D341Med (cell line): ENCODE measurements around the gene ANKRD1.

Source experiments
- DNase-seq: peaks from one replicate; pipeline ENCODE4 v3.0.0; 2012; ENCODE audit warnings: low spot score

The ANKRD1 gene

DNA sequence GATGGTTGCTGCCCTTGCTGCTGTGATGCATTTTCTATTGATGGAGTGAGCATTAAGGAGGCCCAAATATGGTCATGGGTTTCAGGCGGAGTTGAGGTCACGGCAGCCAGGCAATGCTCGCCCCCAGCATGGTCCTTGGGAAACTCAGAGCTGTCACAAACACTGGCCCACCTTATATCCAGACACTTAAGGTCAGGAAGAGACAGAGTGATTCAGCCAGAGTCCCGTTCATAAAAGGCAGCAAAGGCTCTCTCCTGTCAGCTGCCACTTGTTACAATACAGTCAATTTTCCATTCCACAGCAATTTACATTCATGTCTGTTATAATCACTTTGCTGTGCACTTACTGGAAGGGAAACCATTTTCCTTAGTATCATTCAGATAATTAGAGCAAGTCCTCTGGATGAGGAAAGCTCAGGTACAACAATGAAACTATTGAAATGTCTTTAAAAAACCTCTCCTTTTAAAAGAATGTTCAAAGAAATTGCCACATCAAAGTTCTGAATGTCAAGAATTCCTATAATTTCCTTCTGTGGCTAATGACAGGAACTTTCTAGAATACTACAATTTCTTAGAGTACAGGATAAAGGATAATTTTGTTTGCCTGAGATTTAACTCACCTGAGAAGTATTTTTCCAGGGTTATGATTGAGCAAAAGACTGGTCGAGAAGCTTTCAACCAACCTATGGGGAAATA is 14.8 kb upstream of the ANKRD1 start:
- DNase-seq: no peak

DNA sequence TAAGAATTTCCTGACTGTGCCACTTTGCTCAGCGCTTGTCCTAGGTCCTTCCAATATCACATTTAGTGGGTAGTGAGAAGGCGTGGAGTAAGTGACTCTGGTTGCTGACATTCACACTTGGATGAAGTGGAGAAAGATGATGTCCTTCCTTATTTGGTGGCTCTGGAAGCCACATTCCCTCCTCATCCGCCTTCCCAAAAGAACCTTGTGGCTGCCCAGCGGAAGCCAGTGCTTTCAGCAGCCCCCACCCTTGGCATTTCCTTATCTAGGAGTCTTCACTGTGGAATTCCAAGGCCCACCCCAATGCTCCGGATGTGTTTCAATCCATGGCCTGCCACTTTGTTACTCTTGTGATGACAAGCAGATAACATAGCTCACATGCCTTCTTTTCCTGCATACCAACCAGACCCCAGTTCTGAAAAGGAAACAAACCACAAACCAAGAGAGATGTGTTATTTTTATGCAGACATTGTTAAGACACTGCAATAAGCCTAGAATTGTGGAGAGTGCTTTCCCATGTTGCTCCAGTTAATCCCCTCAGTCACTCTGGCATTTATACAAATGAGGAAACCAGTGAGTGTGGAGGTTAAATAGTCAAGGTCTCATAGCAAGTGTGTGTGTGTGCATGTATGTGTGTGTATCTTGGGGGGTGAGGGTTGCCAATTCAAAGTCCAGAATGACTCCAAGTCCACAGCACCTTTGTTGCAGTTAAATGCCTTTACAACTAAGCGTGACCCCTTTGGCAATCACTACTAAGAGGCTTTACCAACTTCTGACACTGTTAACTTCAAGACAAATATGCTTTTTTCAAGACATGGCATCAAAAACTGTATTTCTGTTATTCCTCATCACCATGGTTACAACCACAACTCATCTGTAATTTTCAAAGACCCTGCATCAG is 10.3 kb upstream of the ANKRD1 start:
- no peak for DNase-seq

DNA sequence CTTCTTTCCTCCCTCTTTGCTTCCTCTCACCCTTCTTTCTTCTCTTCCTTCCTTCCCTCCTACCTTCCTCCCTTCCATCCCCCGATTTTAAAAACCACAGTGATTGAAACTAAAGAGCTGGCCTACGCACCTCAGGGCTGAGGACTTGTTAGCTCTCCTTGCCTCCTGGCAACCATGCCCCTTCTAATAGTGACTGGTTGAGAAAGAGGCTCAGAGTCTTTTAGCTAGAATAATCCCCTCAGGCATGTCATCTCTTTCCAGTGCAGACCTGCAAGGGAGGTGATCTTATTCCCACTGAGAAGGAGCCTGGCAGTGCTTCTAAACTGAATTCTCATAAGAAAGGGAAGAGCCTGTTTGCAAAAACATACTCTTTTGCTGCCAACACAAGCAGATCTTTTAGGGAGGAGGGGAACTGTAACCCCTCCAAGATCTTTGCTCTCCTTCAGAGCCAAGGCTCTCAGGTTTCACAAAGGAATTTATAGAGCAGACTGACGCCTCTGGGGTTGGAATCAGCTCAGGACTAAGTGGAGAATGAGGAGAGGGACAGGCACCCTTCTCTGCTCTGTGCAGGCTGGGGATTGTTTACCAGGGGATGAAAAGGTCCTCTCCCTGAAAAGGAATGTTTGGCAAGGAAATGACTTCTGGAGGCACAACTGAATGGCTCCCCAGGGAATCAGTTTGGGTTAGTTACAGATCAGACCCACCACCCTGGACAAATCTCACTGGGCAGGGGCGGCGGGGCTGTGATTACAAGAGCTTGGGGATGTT is 9.4 kb upstream of the ANKRD1 start:
- no peak for DNase-seq

DNA sequence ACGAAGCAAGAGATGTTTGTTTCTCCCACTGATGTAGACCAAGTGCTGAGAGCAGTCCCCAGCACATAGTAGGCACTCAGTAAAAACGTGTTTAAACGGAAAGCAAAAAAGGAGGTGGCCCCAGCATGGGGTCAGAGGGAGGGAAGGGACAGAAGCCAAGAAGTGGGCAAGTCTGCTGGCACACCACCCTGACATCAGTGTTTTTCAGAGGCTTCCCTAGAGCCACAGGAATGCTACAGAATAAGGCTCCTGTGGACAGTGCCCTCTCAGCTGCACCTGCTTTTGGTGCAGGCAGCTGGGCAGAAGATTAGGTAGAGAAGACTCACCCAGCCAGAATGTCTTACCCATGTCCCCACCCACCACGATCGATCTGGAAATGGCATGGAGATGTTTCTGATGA is 8.3 kb upstream of the ANKRD1 start:
- DNase-seq: no peak

DNA sequence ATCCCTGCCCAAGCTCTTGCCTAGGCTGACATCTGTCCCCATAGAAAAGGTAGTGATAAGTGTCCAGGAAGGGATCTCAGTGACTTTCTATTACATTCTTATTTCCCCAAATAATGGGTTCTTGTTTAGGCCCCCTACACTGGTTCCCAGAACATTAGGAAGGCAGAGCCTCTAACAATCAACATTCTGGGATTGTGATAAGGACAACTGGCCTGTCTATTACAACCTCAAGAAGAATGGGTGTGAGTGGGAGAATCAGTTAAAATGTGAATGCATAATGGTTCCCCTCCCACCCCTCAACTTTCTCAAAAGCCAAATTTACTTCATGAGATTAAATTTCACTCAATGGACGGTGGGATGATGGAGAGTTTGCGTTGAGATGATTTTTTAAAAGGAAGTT is 6.4 kb upstream of the ANKRD1 start:
- DNase-seq: no peak

DNA sequence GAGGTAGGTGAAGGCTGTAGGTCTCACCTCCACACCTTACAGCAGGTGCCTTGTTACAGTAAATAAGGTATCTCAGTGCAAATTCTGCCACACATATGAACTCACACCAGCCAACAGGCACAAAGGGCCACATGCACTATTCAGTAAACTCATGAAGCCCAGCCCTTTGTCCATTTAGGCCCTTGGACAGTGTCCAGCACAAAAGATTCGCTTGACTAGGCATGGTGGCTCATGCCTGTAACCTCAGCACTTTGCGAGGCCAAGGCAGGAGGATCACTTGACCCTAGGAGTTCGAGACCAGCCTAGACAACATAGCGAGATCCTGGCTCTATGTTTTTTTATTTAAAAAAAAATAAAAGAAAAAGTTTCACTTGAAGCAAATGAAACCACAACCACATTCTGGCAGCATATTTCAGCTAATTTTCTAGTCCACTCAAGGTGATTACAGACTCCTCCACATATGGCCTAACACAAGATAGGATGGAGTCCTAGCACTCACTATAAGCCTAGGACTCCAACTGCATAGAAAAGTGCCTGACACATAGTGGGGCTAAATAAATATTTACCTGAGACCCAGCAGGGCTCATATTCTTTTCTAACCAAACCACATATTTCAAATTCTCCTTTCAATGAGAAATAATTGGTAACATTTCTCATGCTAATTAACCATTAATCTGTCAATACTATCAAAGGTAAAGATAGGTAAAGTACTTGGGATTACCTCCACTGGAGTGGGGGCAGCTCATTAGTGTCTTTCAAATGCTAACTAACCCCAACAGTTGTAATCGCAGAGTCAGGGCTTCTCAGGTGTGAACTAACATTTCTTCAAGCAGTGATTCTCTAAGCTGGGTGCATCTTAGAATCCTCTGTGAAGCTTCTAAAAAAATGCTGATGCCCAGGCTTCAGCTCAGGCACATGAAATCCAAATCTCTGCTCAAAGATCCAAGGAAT is 4.5 kb upstream of the ANKRD1 start:
- DNase-seq: no peak

DNA sequence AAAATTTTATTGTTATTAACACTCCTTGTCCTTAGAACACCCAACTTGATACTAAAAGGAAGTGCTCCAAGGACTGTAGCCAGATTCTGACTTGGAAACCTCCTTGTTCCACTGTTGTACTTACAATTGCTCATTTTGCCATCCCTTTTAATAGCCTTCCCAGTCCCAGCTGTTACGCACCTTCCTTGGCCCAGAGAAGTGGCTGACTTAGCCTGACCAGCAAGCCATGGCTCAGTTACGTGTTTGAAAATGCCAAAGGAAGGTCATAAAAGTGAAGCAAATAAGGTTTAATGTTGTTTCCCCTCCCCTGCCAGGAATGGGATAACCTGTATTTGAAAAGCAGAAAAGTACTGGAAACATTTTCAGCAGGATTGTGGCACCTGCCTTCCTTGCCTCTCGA is 3.7 kb upstream of the ANKRD1 start:
- no peak for DNase-seq

DNA sequence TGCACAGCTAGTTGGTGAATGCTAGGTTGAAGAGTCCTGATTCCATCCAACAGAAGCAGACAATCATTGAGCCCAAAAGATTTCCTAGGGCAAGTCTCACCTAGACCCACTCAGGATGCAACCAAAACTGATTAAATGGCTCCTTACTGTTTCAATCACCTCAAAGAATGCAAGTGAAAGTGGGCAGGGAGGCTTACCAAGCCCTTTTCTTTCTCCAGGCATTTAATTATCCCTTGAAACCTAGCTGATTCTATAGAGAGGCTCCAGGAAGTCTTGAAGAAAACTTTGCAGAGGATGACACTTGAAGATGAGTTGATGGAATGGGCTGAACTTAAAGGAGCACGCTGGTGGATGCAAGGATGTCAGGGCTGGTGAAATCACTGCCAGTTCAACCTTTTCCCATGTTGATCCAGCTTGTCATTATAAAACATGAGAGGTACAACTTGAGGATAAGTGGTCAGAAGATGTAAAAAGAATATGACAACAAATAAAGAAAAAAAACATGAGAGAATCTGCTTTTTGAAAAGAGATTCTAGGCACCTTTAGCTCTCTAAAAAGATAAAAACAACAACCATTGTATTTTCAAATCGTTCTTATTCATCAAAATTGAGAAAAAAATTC is 2.3 kb upstream of the ANKRD1 start:
- DNase-seq: no peak

DNA sequence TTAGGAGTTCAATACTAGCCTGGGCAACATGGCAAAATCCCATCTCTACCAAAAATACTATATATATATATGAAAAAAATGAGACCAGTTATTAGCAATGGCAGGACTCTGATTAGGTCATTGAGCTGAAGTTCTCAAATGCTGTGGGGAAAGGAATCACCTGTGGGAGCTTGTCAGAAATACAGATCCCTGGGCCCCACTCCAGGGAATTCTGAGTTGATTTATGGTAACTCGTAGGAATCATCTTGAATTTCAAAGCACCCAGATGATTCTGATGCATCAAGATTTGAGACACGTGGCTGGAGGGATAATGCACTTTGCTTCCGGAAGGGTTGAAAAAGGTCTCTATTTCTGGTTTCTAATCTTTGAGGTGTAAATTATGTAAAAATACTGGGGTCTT is 1.0 kb upstream of the ANKRD1 start:
- no peak for DNase-seq

DNA sequence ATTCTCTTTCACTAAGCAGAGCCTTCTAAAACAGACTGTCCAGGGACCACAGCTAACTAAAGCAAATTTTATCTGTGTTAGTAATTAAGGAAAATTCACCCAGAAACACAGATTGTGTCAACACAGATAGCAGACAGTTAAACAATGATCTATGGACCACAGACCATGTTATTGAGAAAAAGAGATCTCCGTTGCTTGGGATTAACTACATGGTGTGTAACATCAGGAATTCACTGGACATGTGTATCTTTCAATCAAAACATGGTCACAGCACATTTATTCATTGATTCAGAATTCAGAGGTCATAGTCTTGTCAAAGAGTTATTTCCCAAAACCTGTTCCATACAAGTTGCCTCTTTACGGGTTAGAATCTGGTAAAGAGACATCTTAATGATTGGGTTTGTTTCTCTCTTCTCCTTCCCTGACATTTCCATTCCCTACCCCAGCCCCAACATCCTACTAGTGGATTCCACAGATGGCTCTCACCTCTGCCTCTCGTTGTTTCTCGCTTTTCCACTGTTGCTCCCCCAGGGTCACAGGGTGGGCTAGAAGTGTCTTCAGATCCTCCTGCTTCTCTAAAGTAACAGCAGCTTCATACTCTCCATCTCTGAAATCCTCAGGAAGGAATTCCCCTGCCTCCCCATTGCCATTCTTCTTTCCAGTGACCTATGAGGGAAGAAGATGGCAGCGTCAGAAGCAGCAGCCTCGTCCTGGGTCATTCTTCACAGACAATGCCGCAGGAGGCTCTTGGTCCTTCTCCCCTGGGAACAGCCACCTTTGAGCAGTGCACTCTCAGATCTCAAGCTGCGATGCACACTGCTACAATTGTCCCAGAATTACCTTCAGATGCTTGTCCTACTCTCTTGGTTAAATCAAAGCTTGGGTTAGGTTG is 958 bp downstream of the ANKRD1 start:
- no peak for DNase-seq

DNA sequence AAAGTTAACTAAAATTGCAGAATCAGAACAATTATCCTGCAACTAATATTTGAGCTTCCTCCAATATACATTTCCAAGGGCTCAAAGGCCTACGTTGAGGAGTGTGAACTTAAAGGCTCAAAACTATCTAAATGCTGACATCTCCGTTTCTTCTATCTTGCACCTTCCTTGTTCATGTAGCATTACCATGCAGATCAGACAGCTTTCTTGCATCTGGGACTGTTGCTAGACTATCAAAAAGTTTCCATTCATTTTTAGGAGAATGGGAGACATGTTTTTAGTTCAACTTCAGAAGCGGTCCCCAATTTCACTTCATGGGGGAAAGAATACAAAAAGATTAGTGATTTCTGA is 2.9 kb downstream of the ANKRD1 start:
- no peak for DNase-seq

DNA sequence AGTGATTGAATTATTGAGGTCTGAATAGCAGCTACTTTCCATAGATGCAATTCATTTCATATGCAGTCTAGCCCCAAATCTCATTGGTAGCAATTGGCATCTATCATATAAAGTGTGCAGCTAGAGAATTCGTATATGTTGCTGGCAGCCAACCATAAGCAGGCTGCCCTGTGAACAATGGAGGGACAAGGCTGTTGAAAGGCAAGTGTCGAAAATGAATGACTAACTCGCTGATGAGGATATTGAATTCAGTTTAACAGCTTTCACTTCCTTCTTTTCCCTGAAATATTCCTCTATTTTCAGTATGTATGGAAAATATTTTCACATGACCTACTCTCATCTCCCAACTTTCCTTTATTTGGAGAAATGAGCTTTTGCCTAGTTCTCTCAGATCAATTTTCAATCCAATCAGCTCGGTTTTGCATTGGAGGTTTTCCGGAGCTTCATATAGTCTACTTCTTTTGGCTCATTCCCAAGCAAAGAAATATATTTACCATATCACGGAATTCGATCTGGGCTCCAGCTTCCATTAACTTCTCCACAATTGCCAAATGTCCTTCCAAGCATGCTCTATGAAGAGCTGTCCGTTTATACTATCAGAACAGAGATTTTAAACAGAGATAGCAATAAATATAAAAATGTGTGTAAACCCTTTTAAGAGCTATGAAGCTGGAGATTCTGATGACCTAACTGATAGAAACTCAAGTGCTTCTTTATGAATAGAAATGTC is 3.5 kb downstream of the ANKRD1 start:
- no peak for DNase-seq

DNA sequence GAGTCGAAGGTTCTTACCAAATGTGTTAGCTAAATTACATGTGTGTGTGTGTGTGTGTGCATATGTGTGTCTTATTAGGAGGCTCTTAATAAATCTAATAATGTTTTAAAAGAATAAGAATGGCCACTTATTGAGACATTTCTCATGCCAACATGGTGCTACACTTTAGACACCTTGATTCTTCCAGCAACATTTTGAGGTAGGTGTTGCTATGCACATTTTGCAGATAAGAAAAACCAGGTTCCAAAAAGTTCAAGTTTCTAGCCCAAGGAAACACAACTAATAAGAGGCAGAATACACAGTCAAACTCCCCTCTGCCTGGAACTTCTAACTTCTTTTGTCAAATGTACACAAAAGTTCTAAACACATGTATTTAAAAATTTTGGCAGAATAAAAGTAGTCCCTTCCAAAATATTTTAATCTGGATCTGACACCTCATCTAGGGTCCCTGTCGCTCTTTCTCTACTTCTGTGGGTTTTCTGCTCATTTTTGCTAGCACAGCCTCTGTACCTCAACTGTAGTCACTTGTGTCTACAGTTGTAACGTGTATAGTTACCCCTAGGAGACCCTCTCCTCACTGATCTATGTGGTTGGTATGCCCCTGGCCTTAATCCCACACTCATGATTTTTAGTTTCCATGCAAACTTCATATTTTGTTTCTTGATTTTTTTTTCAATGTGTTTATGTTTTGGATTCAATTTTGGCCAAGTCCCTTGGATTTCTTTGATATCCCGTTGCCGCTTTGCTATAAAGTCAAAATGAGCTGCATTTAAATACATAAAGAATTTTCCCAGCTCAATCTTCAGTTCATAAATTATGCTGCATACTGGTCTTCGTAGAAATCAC is 4.3 kb downstream of the ANKRD1 start:
- no peak for DNase-seq

DNA sequence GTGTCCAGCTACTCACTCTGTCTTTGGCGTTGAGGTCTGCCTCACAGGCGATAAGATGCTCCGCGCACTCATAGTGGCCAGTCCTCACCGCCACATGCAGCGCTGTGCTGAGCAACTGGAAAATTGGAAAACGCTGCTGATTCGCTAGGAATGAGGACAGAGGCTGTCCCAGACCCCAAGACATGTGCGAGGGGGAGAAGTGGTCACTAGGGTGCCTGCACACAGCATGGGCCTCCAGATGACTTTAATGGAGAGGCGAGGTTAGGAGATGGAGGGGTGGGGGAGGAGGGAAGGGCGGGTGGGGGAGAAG is 5.2 kb downstream of the ANKRD1 start:
- DNase-seq: no peak

DNA sequence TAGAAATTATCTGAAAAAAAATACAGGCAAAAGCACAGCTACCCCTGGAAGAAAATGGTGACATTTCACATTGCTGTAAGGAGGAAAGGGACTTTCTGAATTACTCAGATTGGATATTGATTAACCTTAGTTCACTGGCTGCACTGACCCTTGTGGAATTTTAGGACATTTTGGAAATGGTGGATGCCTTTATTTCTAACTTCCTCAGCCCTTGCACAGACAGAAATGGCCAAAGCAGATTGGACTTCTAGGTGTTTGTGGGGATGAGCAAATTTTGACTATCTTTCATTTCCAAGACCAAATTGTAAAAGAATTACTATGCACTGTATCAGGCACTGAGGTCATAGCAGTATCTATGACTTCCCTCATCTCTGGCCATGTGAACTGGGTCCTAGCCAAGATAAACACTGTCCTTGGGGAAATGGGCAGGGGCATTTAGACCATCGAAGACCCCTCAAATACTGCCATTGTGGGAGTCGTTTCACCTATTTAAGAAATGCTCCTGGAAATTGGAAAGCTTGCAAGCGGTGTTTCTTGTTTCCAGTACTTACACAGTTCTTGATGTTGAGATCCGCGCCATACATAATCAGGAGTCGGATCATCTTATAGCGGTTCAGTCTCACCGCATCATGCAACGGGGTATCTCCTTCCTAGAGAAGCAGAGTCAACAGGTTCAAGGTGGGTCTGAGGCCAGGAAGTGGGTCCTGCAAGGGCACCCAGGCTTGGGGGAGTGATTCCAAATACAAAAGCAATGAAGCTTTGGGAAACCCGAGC is 5.7 kb downstream of the ANKRD1 start:
- DNase-seq: no peak

DNA sequence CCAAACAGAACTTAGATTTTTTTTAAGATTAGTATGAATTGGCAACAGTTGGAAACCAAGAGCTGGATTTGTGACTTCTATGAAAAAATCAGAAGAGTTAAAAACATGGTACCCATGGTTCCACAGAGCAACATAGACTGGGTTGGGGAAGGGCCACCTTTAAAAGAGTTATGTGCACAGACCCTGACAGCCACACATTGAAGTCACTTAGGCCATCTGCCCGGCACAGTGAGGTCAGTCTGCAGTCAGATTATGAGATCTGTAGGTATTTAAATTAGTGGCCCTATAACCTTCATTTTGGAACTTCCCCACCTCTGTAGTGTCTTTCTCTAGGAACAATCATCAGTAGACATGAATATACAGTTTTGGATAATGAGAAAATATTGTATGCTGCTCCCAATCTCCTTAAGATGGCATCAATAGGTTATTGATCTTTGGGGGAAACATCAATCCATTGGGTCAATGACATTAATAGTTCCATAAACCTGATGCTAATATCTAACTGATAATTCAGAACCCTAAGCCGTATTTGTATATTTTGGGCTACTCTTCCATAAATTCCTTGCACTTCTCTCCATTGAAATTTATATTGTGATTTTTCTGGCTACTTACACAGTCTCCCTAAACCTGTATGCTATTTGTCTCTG is 7.0 kb downstream of the ANKRD1 start:
- DNase-seq: no peak

DNA sequence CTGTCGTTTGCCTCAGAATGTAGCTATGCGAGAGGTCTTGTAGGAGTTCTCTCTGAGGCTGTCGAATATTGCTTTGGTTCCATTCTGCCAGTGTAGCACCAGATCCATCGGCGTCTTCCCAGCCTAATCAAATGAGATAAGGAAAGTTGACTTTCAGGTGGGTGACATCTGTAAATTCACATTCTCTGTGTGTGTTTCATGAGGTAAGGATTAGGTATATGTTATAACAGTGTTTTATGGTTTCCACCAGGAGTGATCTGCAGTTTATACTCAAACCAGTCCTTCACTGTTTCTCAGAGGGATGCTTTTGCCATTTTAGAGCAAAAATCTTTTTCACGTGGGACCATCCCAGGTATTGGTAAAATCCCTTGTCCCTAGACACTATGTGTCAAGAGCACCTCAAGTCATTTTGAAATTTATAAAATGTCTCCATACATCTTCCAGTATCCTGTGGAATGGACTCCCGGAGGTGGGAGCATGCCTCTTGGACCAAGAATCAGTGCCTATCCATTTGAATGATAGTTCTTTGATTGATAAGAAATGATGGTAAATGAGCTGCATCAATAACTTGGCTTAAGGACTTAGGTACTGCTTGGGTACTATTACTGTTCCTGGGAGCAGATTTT is 7.9 kb downstream of the ANKRD1 start:
- DNase-seq: no peak
